OCI-LY1 (cell line): ENCODE measurements around the gene GIPC2.
"Not testable (repeated sequence)": the region's sequence is repeated elsewhere in the genome, so short reads cannot be mapped to it uniquely, and the experiment has no call there.

Experiments
- H2AFZ ChIP-seq: fragments of 200-600 bp; sonication (generic), shearing (Covaris generic); 2 replicates; pipeline ENCODE4 v1.6.0; 2014; ENCODE audit warnings: antibody characterized with exemption, mild to moderate bottlenecking, low read length
- H3F3A ChIP-seq: fragments of 200-600 bp; sonication (generic), shearing (Covaris generic); 2 replicates; pipeline ENCODE4 v1.6.0; 2014; ENCODE audit warnings: mild to moderate bottlenecking, antibody characterized with exemption, low read length, moderate library complexity; ENCODE audit not compliant: insufficient read depth
- H3K27ac ChIP-seq: fragments of 200-600 bp; sonication (generic); 2 replicates; pipeline ENCODE4 v1.5.1; 2014; ENCODE audit warnings: low read length, mixed run types, mild to moderate bottlenecking, low read depth; ENCODE audit not compliant: poor library complexity, severe bottlenecking
- H3K27me3 ChIP-seq: fragments of 200-600 bp; sonication (generic); 2 replicates; pipeline ENCODE4 v1.6.0; 2014; ENCODE audit warnings: antibody characterized with exemption, mild to moderate bottlenecking, low read length, moderate library complexity; ENCODE audit not compliant: insufficient read depth
- H3K36me3 ChIP-seq: fragments of 200-600 bp; sonication (generic); 2 replicates; pipeline ENCODE4 v1.6.1; 2014; ENCODE audit warnings: mild to moderate bottlenecking, antibody characterized with exemption, low read length, moderate library complexity, mixed read lengths; ENCODE audit not compliant: insufficient read depth
- H3K4me1 ChIP-seq: fragments of 200-600 bp; sonication (generic); 2 replicates; pipeline ENCODE4 v1.5.1; 2014; ENCODE audit warnings: mild to moderate bottlenecking, low read length, moderate library complexity; ENCODE audit not compliant: insufficient read depth, severe bottlenecking
- H3K4me2 ChIP-seq: fragments of 200-600 bp; sonication (generic), shearing (Covaris generic); 2 replicates; pipeline ENCODE4 v1.6.1; 2014; ENCODE audit warnings: low read length
- H3K4me3 ChIP-seq: fragments of 200-600 bp; sonication (generic); 2 replicates; pipeline ENCODE4 v1.5.1; 2014; ENCODE audit warnings: low read length, low read depth, mild to moderate bottlenecking, mixed read lengths; ENCODE audit not compliant: poor library complexity, severe bottlenecking
- H3K79me2 ChIP-seq: fragments of 200-600 bp; shearing (Covaris generic); 2 replicates; pipeline ENCODE4 v1.6.1; 2016; ENCODE audit warnings: mixed run types, low read length, mixed read lengths; ENCODE audit not compliant: insufficient read depth
- H3K9ac ChIP-seq: fragments of 200-600 bp; sonication (generic), shearing (Covaris generic); 2 replicates; pipeline ENCODE4 v1.6.1; 2014; ENCODE audit warnings: mild to moderate bottlenecking, low read length, mixed read lengths
- H3K9me2 ChIP-seq: fragments of 200-600 bp; sonication (generic), shearing (Covaris generic); 2 replicates; pipeline ENCODE4 v1.6.1; 2014; ENCODE audit warnings: low read depth, mild to moderate bottlenecking, low read length, mixed read lengths
- H3K9me3 ChIP-seq: fragments of 200-600 bp; shearing (Covaris generic); 2 replicates; pipeline ENCODE4 v1.6.1; 2014; ENCODE audit warnings: low read length, mixed read lengths
- H4K20me1 ChIP-seq: fragments of 200-600 bp; sonication (generic), shearing (Covaris generic); 2 replicates; pipeline ENCODE4 v1.6.0; 2016; ENCODE audit warnings: mild to moderate bottlenecking, low read length; ENCODE audit not compliant: insufficient read depth
- CTCF ChIP-seq: fragments of 200-600 bp; sonication (generic), shearing (Covaris generic); IDR thresholded peaks from 2 replicates; pipeline ENCODE4 v1.5.1; 2017; ENCODE audit warnings: mild to moderate bottlenecking, antibody characterized with exemption, low read length, moderate library complexity, mixed read lengths
- EZH2 ChIP-seq: fragments of 200-600 bp; sonication (generic), shearing (Covaris generic); IDR thresholded peaks from 2 replicates; pipeline ENCODE4 v1.8.0; 2017; ENCODE audit warnings: borderline replicate concordance, mixed run types, mild to moderate bottlenecking, antibody characterized with exemption, low read length, moderate library complexity, mixed read lengths

GIPC2 gene

GRCh38 chr1:78058670-78059069 is 12.9 kb downstream of the GIPC2 start:
- H3K9me3 ChIP-seq = no peaks in the 10 kb centered on the region
- H4K20me1 ChIP-seq = no peaks in the 10 kb centered on the region
- H3K79me2 ChIP-seq = no peaks in the 10 kb centered on the region
- H3K4me2 ChIP-seq = no peak overlapping the region
- H3K27ac ChIP-seq = no peak overlapping the region
- no peak for TF ChIP-seq EZH2
- TF ChIP-seq CTCF = no peak
- H2AFZ ChIP-seq = no peak overlapping the region
- H3K27me3 ChIP-seq = no peaks in the 10 kb centered on the region
- no peak overlapping the region for H3K9ac ChIP-seq
- no peak overlapping the region for H3K4me3 ChIP-seq
- H3K4me1 ChIP-seq = no peaks in the 10 kb centered on the region
- H3F3A ChIP-seq = no peaks in the 10 kb centered on the region
- no peaks in the 10 kb centered on the region for H3K36me3 ChIP-seq
- no peaks in the 10 kb centered on the region for H3K9me2 ChIP-seq

GRCh38 chr1:78060857-78061563 is 15.2 kb downstream of the GIPC2 start:
- Histone ChIP-seq H3K79me2 (no peaks in the 10 kb centered on the region), H3K9me3 (no peaks in the 10 kb centered on the region), H3K4me1 (no peaks in the 10 kb centered on the region), H3K4me3 (no peak overlapping the region), H3F3A (no peaks in the 10 kb centered on the region), H3K27me3 (no peaks in the 10 kb centered on the region; the same call in 1 of the 2 replicates), H4K20me1 (no peaks in the 10 kb centered on the region), H3K36me3 (no peaks in the 10 kb centered on the region), H3K9ac (no peak overlapping the region), H3K9me2 (no peaks in the 10 kb centered on the region), H2AFZ (no peak overlapping the region), H3K4me2 (no peak overlapping the region), H3K27ac (no peak overlapping the region)
- TF ChIP-seq CTCF = no peak
- no peak for TF ChIP-seq EZH2

- Histone ChIP-seq H3K4me3 (no peak overlapping the region), H2AFZ (no peak overlapping the region), H3K27ac (no peak overlapping the region), H3K36me3 (no peaks in the 10 kb centered on the region), H3K9ac (no peak overlapping the region), H4K20me1 (no peaks in the 10 kb centered on the region), H3K4me2 (no peak overlapping the region), H3K9me3 (no peaks in the 10 kb centered on the region), H3K4me1 (no peaks in the 10 kb centered on the region), H3K79me2 (no peaks in the 10 kb centered on the region), H3F3A (no peaks in the 10 kb centered on the region), H3K27me3 (no peaks in the 10 kb centered on the region; the same call in 1 of the 2 replicates), H3K9me2 (no peaks in the 10 kb centered on the region)
- TF ChIP-seq EZH2 (no peak), CTCF (no peak)
Observed at GRCh38 chr1:78061825-78062523, 16.2 kb downstream of the GIPC2 start.

- H3K4me2 ChIP-seq, H2AFZ ChIP-seq, H3K79me2 ChIP-seq, H3F3A ChIP-seq, H4K20me1 ChIP-seq, H3K9ac ChIP-seq, H3K27me3 ChIP-seq, H3K4me1 ChIP-seq, H3K27ac ChIP-seq, H3K36me3 ChIP-seq, H3K4me3 ChIP-seq, H3K9me2 ChIP-seq, H3K9me3 ChIP-seq: not testable (repeated sequence)
Observed at GRCh38 chr1:78064886-78065285, 19.1 kb downstream of the GIPC2 start.
